Measurements from ENCODE around the gene TCERG1.
A peak's percentile ranks its signal among the peaks of the same experiment; 100 is the strongest.

DNA sequence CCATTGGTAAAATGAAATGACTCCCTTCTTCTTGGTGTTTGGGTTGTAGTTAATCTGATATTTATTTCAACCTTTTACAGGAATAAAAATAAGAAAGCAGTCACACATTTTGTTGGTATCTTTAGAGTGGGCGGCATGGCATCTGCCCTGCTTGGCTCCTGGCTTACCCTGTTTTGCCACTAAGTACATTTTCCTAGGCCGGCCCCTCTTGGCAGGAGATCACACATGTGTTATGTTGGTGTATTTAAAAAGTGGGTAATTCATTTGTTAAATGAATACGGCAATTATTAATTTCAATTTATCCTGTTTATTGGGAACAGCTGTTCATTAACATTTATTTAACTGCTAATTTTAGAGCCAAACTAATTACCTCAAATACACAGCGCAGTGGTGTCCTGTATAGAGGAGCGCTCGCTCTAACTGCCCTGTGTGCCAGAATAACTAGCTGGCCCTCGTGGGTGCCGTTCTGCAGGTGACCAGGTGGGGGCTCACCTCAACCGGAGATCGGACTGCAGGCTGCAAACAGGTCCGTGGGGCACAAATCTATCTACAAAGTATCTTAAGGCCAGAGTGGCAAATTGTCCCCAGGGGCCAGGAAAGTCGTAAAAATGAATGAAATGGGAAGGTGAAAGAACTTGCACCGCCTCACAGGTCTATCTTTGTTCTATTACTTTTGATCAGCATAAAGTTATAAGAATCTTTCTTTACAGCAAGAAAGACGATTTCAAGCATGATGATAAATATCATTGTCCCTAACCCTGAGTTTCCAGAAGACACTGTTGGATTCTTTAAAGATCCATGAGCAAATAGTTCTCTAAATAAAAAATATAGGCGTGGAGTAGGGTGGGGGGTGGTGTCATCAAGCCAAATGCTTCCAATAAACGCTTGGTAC lies 95.1 kb downstream of the TCERG1 start:
- TF ChIP-seq CTCF (IDR thresholded peaks at IDR 0.05), result peak in 2 of 3 donors; percentile 25 to 31
- TF ChIP-seq EP300 (IDR thresholded peaks at IDR 0.05), result no peak
- TF ChIP-seq POLR2A (IDR thresholded peaks at IDR 0.05), result no peak

All from ovary (tissue), 3 donors.